GM18520 (cell line): ENCODE results near the gene MARCHF11.

Source experiments
- ATAC-seq: cut with Tn5 transposase; IDR thresholded peaks from one replicate; pipeline ENCODE4 v1.9.1; 2021; ENCODE audit not compliant: unreplicated experiment

The MARCHF11 gene

DNA sequence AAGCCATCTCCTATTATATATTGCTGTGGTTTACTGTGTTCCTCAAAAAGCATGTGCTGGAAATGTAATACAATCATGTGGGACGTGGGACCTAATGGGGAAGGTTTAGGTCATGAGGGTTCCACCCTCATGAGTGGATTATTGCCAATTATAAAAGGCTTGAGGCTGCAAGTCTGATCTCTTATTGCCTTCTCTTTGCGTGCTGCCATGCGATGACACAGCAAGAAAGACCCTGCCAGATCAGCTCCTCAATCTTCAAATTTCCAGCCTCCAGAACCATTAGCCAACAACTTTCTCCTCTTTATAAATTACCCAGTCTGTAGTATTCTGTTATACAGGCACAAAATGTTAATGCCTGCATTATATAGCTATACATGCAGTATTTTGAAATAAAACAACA, 45.4 kb downstream of the MARCHF11 start:
- no peak for ATAC-seq

DNA sequence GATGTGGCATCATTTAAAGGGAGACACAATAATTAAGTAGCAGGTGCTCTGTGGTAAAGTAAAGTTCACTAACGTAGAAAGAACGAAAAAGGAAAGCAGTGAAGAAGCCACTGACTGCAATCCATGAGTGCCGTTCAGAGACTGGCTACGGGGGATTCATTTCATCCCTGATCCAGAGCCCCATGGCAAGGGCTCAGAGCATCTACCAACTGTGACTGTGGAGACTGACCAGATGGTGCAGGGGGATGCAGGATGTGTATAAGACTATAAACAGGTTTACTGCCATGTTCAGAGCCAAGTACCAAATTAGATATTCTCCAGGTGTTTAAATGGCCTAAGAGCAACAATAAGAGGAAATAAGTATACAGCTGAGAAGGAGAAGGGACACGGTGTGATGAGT, 47.7 kb downstream of the MARCHF11 start:
- no peak for ATAC-seq

DNA sequence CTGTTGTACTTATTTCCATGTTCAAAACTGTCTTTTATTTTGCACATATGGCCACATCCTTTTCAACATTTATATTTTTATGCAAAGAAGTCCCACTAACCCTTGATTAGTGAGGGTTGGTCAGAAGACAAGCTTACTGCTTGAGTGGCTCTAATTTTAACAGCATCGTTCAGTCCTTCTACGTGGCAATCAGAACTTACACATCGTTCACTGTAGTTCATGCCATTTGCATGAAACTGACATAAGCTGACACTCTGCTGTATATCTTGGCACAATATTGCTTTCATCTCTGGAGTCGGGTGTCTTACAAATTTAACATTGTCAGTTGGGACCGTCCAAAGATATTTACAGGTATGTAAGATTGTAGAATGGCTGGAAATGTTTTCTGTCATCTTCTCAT, 50.6 kb downstream of the MARCHF11 start:
- no peak for ATAC-seq

DNA sequence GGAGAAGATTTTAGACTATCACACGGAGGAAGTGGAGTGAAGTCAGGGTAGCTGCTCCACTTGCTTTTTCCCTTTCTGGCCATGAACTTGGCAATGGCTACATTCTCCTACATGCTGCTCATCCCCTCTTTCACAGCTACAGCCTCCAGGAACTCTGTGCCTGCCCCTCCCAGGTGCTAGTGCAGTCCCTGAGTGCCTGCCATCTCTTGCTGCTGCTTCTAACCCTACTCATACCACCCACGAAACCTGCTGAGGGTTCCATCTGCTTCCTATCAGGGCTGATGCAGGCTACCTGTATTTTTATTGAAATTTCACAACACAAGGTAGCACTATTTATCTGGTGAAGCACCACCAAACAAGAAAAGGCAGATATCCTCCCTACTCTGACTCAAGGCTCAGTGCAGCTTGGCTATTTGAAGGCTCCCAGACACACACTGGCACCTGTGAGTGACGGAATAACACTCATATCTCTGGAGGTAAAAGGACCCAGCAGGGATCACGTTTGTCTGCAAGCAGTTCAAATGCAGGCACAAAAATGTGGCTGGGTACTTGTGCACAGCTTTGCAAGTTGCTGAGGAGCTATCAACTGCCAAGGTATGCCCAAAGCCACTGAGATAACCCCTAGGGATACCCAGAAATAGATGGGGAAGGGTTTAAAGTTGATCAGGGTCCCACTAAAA, 51.6 kb downstream of the MARCHF11 start:
- ATAC-seq = no peak

DNA sequence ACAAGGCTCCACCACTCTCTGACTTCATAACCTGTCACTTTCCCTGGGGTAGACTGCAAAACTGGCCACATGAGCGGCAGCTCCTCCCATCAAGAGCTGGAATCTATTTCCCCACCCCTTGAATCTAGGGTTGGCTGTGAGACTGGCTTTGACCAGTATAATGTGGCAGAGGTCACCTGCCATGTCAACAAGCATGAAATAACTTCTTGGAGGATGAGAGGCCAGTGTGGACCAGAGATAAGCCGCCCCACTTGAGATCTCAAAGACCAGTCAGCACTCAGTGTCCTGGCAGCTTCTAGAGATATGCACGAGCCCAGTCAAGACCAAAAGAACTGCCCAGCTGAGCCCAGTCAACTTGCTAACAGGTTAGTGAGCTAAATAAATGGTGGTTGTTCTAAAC, 59.0 kb downstream of the MARCHF11 start:
- no peak for ATAC-seq

DNA sequence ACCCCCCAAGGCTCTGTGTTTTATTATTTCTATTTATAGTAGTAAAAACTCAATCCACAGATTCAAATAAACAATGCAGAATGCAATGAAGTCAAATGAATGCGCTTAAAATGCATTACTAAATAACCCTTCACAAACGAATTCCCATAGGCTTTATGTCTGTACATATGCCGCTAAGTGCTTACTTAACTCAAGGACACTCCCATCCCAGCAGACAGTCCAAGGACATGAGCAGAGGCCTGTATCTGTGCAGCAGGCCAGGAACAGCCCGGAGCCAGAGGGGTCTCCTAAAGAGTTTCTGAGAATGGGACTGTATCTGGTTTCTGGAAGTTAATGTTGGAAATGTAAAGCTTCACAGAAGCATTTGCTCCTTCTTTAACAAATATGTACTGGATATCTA, 59.8 kb downstream of the MARCHF11 start:
- ATAC-seq = no peak

DNA sequence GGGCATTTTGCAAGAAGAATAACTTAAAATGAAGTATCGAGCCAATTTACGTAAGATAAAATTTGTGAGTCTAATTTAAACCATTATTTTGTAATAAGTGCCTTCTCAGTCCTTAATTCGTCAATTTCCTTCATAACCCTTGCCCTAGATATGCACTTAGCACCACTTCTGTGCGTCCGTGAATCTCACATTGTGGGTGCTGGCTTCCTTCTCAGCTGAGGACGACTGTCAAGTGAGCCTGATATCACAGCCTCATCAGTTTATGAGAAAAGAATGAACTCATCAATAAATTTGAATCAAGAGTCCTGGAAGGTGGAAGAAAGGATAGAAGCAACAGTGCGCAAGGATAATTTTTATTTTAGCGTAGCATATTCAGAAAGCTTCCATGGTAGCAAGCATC, 64.5 kb downstream of the MARCHF11 start:
- ATAC-seq = no peak

DNA sequence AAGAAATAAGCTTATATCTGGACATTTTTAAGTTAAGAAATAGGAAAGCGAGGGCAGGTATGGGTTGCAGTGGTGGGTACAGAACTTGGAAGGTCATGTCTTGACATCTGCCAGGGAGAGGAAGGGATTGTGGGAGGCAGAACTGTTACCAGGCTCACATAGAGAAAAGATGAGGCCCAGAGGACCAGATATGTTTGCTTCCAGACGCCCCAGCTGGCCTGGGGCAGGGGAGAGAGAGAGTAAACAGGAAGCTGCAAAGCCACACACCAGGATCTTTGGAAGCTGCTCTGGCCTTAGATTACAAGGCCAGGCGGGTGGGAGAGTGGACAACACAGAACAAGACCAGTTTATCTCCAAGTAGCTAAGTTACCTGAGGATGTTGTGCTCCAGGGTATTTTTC, 71.2 kb downstream of the MARCHF11 start:
- no peak for ATAC-seq

DNA sequence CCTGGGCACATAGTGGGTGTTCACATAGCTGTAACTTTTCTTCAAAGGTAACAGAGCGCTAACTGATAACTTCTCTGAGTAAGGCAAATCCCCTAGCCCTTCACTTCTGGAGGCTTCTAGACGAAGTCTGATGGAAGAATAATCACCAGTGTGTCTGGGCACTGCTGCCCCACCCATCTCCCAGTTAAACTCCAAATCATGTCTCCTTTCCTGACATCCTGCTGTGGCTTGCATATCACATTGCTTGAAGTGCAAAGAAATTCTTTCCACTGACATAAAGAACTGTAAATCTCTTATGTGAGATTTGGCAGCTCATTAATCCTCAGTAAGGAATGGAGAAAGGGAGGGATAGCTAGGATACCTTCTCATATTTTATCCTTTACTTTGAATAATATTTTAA, 74.6 kb downstream of the MARCHF11 start:
- no peak for ATAC-seq

DNA sequence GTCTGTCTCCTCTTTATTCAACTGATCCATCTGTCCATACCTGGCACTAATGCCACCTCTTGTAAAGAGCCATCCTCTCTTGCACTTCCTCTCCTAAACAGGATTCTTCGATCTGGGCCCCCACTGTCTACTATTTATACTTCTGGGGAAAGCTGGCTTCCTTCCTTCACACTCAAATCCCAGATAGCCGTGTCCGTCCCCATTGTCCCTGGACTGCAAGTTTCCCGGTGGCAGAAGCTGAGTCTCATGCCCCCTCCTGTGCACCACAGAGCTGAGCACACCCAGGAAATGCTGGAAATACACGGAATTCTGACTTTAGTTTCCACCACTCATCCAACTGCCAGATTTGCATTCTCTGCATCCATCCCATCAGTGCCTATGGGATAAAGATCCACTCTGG, 84.0 kb downstream of the MARCHF11 start:
- no peak for ATAC-seq

DNA sequence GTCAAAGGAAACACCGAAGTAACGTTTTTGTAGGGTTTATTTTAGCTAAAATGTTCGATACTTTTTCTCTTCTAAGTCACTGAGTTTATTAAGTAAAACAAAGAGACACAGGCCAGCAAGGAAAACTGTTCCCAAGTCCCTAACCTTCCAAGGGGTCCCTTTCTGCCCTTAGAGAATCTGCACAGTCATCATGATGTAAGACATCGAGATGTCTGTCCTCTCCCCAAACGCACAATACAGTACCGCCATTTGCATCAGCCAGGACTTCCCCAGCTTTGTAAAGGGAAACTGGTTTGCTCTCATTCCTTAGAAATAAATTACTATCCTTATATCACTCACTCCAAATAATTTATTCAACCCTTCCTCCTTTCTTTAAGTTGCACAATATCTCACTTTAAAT, 89.3 kb downstream of the MARCHF11 start:
- no peak for ATAC-seq

DNA sequence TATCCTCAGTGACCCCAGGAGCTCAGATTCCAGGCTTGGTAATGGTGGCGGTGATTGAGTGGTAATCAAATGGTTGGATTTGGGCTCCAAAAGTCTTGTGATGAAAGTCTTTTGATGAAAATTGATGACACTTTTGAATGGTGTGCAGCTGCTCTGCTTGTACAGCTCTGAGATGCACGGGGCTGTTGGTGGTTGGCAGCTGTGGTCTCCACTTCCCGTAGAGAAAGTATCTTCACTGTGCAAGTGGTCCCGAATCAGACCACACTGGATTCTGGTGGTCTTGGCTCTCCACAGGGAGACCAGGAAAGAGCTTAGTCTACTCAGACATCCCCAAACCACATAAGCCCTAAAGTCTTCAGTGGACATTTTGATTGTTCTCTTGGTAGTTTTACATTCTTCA, 96.6 kb downstream of the MARCHF11 start:
- ATAC-seq = no peak

DNA sequence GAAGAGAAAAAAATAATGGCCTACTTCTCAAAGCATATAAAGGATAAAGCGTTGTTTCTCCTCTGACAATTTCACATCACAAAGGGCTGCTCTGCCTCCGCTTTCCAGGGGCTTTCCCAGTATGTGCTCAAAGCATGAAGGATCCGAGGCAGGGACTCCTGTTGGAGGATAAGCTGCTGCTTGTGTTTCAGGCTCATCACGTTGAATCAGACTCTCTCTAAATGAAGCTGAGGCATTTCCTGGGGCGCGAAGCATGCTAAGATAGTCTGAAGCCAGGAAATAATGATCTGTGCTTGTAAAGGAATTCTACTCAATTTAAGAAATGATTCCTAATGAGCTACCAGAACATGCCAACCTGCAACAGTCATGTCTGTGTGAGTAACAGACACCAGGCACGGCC, 97.5 kb downstream of the MARCHF11 start:
- ATAC-seq = no peak

DNA sequence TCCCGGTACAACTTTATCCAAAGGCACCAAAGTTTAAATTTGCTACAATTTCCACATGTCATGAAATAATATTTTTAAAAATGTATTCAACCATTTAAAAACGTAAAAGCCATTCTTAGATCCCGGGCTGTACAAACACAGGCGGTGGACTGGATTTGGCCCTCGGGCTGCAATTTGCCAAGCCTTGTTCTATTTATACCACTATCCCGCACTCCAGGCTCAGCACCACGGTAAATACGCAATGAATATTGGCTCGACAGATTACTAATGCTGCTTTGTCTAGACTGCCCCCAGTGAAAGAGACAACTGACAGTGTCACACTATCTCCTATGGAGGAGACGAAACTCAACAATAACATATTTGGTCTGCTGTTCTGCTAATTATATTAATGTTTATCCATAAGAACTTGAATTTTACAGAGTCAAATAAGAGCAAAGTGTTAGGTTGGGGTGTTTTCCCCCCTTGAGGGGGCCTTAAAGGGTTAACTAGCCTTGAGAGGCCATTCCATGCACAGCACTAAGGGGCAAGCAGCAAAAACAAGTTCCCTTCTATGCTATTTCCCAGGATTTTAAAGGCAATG, 98.1 kb downstream of the MARCHF11 start:
- no peak for ATAC-seq

DNA sequence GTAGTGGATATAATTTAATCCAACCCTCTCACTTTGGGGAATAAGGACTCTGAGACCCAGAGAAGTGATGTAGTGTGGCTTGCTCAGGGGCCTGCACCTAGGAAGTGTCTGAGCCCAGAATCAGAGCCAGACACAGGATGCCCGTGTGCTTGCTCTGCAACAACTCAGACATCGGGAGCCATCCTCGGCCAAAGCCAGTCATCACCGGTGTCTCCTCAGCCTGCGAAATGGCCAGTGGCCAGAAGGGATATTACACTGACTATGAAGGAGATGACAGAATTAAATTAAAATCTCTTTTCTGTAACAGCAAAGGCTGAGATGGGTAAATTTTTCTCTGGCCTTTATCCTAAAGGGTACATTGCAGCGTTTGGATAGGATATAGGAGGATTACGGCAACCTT, 102.9 kb downstream of the MARCHF11 start:
- ATAC-seq = no peak

DNA sequence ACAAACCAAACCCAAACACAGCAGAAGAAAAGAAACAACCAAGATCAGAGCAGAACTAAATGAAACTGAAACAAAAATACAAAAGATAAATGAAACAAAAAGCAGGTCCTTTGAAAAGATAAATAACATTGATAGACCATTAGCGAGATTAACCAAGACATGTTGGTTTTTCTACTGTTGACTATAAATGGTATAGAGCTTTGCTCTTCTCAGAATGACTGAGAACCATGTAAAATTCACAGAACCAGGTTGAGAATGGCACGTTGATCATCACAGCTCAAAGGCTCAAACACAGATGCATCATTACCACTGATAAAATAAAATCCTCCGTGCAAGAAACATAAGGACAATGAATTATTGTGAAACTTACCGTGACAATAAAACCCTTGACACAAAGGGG, 105.2 kb downstream of the MARCHF11 start:
- no peak for ATAC-seq

DNA sequence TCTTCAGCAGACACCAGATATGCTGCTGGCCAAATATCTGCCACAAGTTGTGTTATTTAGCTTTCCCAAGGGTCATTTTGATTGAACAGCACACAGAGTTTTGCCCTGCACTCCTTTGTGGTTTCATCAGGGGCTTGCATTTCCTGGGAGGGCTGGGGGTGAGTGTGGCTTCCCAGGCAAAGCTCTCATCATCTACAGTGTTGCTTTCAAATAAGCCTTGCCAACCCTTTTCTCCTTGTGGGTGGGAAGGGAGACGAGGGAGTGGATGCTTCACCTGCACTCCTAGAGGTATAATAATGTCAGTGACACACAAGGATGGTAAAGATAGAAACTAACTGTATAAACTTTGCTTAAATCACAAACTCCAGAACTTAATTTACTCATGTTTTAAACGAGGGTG, 107.0 kb downstream of the MARCHF11 start:
- no peak for ATAC-seq

DNA sequence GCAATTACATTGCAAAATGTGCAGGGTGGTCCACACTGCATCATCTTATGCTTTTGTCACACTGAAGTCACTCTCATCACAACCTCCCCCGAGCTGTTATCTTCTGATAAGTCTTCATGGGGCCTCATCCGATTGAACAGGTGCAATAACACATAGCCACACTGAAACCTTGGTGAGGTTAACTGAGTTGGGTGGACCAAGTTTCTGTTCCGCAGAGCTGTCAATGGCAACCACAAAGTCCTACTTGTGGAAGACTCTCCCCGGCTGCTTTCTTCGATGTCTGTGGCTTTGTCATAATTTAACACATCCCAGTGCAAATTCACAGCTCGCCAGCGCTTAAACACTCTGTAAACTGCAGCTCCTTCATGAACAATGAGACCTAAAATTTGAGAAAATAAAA, 112.2 kb downstream of the MARCHF11 start:
- peak; percentile 73 for ATAC-seq

DNA sequence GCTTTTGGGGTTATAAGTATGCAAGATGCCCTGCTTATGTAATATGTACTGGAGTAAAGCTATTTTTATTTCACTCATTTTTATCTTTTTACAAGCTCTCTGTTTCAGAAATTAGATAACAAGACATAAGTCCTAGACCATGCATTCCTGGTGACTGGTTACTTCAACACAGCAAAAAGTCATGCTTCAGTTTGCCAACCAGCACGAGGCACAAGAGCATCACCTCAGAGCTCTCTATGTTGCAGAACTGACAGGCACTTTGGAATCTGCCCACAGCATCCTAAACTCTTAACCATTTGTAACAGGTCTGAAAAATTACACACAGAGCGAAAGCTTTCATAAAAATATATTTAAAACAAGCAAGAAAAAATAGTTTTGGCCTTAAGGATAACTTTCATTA, 112.8 kb downstream of the MARCHF11 start:
- no peak for ATAC-seq

DNA sequence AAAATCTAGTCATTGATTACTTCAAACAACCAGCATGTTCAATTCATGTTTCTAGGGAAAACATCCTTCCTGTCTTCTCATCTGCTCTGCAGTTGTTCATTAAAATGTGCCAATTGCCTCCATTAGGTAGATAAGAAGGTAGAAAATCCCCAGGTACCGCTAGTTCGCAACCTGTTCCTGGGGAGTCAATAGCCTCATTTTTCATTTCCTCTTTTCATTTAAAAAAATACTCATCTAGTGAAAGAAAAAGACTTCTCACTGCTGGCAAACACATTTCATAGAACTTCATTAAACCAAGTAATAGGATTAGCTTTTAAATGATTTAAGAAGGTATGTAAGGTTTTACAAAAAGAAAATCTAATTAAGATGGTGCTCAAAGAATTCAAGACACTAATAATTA, 113.3 kb downstream of the MARCHF11 start:
- no peak for ATAC-seq

DNA sequence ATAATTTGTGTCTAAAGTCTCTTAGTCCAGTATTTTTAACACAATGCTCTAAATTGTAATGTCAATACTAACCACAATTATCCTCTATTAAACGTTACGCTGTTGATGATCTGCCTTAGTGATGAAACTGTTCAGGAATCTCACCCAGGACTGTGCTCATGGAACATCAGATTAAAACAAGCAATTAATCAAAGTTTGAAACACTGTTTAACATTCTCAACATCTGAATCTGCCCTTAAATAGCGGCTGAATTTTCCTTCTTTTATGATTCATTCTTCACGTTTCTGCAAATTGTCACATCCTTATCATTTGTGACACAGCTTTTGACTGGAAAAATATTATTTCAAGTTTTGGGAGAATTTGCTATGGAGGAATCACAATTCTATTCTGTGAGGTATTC, 113.8 kb downstream of the MARCHF11 start:
- no peak for ATAC-seq

DNA sequence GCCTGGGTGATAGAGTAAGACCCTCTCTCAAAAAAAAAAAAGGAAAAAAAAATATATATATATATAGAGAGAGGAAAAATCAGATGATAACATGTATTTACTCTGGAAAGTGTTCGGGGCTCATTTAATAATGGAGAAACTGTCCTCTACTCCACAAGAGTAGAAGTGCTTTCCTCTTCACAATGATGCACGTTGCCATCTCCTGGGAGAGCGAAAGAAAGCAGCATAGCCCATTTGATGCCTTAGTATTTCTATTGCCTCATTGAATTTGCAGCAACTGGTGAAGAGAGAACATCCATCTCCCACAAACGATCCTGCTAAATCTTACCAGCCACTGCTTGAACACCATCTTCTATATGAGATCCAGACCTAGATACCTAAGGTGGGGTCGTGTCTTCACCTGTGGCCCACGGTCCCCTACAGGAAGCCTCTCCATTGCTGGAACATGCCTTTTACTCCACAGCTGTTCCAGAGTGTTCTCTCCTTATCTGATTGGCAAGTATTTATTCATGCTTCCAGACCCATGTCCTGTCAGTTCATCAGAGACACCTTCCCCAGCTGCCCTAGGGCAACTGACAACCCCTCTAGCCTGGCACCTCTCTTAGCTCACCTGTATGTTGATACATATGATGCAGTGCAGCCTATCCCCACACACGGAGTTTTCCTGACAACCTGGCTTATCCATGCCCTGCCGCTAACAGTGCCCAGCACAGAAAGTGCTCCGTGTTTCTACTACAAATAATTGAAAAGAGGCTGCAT, 115.3 kb downstream of the MARCHF11 start:
- no peak for ATAC-seq

DNA sequence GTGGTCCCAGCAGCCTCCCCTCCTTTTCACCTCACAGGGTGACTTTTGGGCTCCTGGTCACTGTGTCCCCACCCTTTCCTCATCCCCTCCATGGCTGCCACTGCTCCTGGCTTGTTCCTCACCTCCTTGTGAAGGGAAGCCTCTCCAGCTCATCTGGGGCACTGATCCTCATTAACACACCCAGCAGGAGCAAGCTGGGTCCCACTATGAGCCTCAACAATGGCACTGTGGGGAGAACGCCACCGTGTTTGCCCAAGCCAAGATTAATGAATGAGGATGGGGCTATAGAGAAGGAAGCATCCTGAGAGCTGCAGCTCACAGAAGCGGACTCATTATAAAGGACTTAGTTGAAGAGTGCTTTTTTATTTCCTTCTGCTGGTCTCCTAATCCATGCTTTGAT, 118.4 kb downstream of the MARCHF11 start:
- ATAC-seq = no peak
